NCI-H460 (cell line): ENCODE results near the gene CP. TPM values are rescaled to one million over a fixed set of nuclear protein-coding genes. Genes with fewer than 3 reads are reported as not detected.

Experiments
- DNase-seq: peaks from one replicate; pipeline ENCODE4 v3.0.0-alpha.2; 2016; ENCODE audit warnings: low read depth; ENCODE audit errors: extremely low read depth
- total RNA-seq: library from RNA; depleted of rRNA; stranded (reverse); fragments of >200 nt; shearing (Covaris generic); gene quantifications from 2 replicates; pipeline ENCODE4 v1.2.3, GENCODE V29; 2014

The CP gene
- total RNA-seq, 1 experiment from 2014 or later, result 6.2 TPM

GRCh38 chr3:149188494-149188893 lies 33.1 kb downstream of the CP start:
- DNase-seq, result no peak

DNA sequence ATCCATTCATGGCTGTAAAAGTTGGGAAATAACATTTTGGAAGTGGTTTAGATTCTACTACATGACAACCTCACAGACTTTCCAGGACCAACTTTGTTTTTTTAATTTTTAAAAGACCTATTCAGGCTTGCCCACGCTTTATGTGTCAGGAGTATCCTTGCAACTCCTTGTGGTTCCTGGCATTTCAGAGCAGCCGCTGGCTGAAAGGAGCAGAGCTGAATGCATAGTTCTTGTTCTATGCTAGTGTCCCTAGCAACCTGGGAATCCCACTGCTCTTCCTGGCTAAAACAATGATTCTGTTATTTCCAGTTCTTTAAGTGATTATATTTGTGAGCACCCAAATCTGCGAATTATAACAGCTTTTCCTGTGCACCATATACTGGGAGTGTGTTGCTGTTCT lies 34.9 kb downstream of the CP start:
- no peak for DNase-seq

DNA sequence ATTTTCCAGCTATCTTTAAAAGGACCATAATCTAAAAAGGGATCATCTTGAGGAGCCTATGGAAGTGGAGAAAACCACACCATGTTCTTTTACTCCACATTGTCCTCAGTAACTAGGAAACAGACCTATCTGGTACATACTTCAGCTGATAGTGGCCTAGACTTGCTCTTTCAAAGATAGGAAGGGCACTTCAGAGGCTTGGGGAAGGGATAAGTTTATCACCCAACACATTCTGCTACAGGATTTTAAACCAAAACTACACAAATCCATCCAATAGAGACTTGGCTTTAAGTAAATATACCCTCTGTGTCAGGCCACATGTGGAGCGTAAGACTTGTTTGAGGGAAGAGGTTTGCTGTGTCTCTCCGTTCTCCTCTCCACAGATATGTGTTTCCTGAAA lies 35.4 kb downstream of the CP start:
- DNase-seq, result no peak

DNA sequence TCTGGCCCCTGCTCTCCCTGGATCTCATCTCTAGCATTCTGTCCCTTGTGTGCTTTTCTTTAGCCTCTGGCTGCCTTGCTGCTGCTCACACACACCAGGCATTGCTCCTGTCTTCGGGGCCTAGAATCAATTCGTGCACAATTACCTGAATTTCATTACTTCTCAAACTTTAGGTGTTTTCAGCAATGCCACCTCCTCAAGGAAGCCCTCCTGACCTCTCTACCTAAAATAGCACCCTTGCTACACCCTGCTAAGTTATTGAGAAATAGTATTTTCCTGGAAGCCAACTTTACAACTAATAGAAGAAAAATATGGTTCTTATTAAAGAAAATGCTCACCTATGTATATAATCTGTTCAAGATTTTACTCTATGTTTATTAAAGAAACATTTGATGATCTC lies 40.4 kb downstream of the CP start:
- no peak for DNase-seq

- DNase-seq, result peak; percentile 93
Measured at GRCh38 chr3:149180057-149180573, 41.5 kb downstream of the CP start.

GRCh38 chr3:149179220-149179619 lies 42.4 kb downstream of the CP start:
- DNase-seq, result no peak

GRCh38 chr3:149177122-149177521 lies 44.5 kb downstream of the CP start:
- DNase-seq, result no peak

- DNase-seq, result no peak
Measured at GRCh38 chr3:149174901-149175300, 46.7 kb downstream of the CP start.

DNA sequence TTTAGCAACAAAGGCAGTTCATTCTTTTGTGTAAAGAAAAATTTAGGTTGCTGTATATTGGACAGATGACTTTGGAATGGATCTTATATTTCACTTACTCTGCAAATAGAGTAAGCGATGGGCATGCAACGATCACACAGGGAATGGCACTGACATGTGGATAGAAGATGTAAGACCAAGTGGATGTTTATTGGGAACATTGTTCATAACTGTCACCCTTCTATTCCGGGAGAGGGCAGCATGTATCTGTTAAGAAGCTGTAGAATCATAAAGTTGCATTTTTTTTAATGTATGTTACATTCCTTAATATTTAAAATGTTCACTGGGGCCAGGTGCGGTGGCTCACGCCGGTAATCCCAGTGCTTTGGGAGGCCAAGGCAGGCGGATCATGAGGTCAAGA lies 51.0 kb downstream of the CP start:
- DNase-seq, result no peak

DNA sequence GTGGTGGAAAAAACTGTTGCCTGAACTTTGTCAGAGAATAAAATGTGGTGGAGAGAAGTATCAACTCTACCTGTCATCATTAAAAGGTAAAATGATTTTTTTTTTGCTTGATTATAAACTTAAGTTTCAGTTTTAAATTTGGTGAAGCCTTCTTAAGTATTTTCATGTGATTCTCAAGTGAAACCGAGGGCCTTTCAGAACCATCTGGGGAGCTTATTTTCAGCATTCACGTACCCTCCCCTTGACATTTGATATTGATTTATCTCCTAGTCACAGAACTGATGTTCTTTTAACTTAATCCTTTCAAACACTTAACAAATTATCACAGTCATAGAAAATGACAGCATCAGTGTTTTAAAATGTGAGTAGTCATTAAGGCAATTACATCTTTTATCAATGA lies 53.7 kb downstream of the CP start:
- no peak for DNase-seq

GRCh38 chr3:149163066-149163465 lies 58.6 kb downstream of the CP start:
- no peak for DNase-seq

DNA sequence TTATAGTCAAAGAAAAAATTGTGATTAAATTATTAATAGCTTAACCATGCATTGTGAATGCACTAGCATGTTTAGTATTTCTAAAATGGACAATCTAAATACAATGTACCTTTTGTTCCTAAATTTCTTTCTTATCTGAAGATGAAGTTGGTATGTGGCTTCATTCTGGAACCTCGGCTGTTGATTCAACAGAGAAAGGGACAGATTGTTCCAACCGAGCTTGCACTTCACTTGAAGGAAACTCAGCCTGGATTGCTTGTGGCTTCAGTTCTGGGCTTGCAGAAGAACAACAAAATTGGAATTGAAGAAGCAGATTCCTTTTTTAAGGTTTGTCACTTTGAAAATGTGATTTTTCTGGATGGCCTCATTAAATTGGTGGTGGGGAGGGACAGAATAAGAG lies 59.6 kb downstream of the CP start:
- DNase-seq, result no peak

DNA sequence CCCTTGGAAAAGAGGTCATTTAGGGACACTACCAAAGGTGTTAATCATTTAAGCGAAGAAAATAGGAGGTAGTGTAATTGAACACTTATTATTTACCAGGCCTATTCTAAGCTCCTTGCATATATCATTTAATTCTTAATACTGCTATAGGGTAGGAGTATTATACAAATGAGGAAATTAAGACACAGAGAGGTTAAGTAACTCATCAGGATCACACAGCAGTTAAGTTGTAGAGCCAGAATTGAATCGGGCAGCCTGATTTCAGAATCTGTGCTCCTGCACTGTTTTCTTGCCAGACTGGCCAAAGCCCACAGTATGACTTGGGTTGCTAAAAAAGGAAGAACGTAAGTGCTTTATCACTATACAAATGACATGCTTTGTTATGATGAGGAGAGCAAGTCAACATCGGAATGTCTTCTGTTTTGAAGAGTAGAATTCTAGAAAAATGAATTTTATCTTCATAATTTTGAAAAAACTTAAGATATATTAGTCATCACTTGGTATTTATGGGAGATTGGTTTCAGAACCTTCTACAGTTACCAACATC lies 60.8 kb downstream of the CP start:
- no peak for DNase-seq

DNA sequence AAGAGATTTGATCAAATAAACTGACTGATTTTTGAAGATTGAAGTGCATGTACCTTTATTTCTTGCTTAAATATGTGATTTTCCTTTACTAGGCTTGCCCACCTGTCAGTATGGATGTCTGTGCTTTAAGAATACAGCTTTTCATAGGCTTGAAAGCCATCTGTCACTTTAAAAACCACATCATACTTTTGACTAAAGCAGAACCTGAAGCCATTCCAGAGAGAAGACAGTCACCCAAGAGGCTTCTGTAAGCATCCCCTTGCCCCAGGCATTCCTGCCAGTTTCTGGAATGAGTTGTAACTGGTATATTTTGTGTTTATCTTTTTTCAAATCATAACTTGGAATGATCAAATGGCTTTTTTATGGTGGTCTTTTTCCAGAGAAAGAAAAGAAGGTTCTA lies 68.2 kb downstream of the CP start:
- DNase-seq, result no peak

GRCh38 chr3:149152420-149152819 lies 69.2 kb downstream of the CP start:
- DNase-seq, result no peak

DNA sequence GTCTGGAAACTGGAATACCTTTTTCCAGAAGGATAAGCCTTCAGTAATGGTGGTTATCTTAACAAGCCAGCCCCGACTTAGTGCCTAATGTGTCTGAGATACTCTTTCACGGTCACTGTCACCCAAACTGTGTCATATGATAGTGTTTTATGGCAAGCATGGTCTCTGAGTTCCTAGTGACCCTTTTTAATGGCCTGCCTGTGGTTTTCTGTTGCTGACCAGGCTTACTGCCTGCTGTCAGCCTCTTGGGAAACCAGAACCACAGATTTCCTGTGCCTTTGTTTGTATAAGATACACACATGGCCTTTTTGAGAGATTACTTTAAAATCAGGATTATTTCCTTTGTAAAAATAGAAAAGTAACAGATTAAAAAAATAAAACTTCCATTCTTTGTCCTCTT lies 69.8 kb downstream of the CP start:
- no peak for DNase-seq

- no peak for DNase-seq
Measured at GRCh38 chr3:149150436-149150835, 71.2 kb downstream of the CP start.

- no peak for DNase-seq
Measured at GRCh38 chr3:149145974-149146373, 75.7 kb downstream of the CP start.

DNA sequence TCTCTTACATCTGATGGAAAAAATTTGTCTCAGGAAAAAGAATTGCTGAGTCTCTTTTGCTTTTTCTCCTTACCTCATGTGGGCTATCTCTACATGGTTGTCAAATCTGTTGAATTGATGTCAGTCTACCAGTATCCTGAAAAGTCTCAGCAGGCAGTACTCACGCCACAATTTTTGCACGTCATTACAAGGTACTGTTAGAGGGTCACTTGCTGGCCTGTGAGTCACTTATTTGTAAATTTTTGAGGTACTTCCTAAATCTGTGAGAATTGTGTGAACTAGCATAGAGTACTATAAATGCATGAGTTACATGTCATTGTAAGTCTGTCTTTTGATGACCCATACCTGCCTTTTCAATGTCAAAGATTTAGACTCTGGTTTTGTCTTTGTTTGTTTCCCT lies 76.3 kb downstream of the CP start:
- DNase-seq, result no peak

DNA sequence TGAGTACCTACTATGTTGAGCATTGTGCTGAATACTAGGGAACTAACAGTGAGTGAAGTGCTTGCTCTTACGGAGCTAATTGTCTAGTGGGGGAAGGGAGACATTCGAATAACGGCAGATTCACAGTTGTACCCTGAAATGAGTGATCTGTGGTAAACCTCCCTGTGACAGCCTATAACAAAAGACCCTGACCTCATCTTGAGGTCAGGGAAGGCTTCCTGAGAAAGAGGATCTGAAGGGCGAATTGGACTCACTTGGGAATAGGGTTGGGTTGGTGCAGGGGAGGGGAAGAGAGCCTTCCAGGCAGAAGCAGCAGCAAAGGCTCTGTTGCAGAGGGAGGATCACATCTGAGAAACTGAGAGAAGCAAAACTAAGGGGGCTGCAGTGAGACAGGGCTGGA lies 78.9 kb downstream of the CP start:
- DNase-seq, result no peak

GRCh38 chr3:149134575-149134974 lies 87.1 kb downstream of the CP start:
- no peak for DNase-seq

DNA sequence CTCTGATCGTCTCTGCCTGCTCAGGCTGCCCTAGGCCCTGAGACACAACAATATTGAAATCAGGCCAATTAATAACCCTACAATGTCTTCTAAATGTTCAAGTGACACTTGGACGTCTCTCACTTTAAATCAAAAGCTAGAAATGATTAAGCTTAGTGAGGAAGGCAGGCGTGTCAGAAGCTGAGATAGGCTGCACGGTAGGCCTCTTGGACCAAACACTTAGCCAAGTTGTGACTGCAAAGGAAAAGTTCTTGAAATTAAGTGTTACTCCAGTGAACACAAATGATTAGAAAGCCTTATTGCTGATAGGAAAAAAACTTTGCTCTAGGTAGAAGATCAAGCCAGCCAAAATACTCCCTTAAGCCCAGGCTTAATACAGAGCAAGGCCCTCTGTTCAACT lies 90.0 kb downstream of the CP start:
- no peak for DNase-seq
